SK-N-MC (cell line): ENCODE data around the gene DNPH1.

ENCODE experiments used
- EZH2 ChIP-seq: fragments of 200-600 bp; sonication (generic); IDR thresholded peaks from one replicate; pipeline ENCODE4 v1.6.1; 2017; ENCODE audit warnings: antibody characterized with exemption
- FOXP2 ChIP-seq: optimal IDR thresholded peaks from 2 replicates; pipeline ENCODE3; 2011; ENCODE audit warnings: mild to moderate bottlenecking, moderate library complexity; ENCODE audit not compliant: insufficient read depth; ENCODE audit errors: extremely low read length, control extremely low read depth
- POLR2AphosphoS5 ChIP-seq: IDR thresholded peaks from 2 replicates; pipeline ENCODE4 v1.6.1; 2012; ENCODE audit warnings: mild to moderate bottlenecking, low read depth, low read length, borderline replicate concordance

DNA sequence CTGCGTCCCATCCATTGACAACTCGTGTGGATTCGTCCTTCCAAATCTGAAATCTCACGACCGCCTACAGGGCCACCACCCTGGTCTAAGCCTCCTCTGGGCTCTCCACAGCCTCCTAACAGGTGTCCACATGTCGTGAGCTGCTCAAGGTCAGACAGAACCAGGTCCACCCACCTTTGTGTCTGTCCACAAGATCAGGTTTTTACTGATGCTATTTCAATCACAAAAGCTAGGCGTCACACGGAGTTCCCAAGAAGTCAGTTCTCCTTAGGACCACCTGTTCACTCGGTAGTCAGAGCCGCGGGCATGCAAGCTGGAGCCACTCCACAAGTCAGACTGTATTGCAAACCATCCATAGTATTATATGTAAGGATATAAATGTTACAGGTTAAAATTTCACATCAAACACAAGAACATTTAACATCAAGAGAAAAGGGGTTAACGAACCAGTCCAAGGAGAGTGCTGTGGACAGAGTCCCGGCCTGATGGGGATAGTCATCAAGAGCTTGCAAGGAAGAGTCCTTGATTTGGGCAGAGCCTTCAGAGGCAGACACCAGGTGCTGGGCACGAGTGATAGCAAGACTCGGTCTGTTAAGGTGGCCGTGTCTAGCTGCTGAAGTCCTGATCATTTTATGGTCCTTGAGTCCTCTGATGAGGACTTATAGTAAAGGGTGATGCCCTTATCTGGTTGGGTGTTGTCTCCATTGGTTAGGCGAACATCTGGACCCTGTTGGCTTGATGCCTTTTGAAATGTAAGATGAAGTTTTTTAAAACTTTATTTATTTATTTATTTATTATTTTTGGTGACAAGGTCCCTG, 731 bp upstream of the DNPH1 start:
- no peak for TF ChIP-seq POLR2AphosphoS5
- no peak for TF ChIP-seq EZH2
- no peak for TF ChIP-seq FOXP2
